Stimulated activated CD8-positive, alpha-beta memory T cell treated with anti-CD3 and anti-CD28 coated beads, Interleukin-12 subunit alpha, Interleukin-12 subunit beta, amount 100 ng/mL, for 24 hours (primary cell): ENCODE data around the gene VMP1.
"Not testable (repeated sequence)": the region's sequence is repeated elsewhere in the genome, so short reads cannot be mapped to it uniquely, and the experiment has no call there.

ENCODE experiments used
- DNase-seq: peaks from one replicate; pipeline ENCODE4 v3.0.0-alpha.2; 2020; ENCODE audit errors: extremely low read depth

The VMP1 gene

DNA sequence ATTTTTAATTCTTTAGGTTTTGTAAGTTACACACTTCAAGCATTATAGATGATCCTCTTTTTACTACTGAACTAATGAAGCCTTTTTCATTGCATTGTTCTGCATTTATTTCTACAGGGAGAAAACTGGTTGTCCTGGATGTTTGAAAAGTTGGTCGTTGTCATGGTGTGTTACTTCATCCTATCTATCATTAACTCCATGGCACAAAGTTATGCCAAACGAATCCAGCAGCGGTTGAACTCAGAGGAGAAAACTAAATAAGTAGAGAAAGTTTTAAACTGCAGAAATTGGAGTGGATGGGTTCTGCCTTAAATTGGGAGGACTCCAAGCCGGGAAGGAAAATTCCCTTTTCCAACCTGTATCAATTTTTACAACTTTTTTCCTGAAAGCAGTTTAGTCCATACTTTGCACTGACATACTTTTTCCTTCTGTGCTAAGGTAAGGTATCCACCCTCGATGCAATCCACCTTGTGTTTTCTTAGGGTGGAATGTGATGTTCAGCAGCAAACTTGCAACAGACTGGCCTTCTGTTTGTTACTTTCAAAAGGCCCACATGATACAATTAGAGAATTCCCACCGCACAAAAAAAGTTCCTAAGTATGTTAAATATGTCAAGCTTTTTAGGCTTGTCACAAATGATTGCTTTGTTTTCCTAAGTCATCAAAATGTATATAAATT lies 132.3 kb downstream of the VMP1 start:
- DNase-seq: no peak

DNA sequence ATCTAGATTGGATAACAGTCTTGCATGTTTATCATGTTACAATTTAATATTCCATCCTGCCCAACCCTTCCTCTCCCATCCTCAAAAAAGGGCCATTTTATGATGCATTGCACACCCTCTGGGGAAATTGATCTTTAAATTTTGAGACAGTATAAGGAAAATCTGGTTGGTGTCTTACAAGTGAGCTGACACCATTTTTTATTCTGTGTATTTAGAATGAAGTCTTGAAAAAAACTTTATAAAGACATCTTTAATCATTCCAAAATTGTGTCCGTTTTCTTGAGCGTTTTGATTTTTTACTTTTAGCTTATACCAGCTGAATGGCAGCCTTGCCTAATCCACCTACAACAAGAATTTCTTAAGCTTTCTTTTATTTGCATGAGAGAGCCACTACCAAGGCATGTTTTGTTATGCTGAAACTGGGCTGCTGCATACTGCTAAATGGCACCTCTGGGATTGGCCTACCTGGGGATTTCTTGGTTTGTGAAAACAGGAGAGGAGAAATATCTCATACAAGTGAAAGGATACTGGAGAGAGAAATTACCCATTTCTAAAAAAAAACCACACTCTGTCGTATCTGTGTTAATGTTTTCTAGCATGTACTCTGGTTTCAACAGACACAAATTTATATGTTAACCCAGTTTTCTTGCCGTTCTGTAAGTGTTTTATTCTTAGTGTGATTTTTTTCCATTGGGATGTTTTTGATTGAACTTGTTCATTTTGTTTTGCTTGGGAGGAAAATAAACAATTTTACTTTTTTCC lies 133.1 kb downstream of the VMP1 start:
- DNase-seq: no peak

- DNase-seq: not testable (repeated sequence)
Measured at GRCh38 chr17:59841091-59841881, 133.8 kb downstream of the VMP1 start.

DNA sequence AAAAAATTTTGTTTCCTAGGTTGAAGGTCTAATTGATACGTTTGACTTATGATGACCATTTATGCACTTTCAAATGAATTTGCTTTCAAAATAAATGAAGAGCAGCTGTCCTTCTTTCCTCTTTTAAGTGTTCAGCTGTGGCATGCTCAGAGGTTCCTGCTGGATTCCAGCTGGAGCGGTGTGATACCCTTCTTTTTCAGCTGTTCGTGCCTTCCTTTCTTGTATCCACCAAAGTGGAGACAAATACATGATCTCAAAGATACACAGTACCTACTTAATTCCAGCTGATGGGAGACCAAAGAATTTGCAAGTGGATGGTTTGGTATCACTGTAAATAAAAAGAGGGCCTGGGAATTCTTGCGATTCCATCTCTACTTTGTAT lies 134.4 kb downstream of the VMP1 start:
- DNase-seq: not testable (repeated sequence)

GRCh38 chr17:59842901-59843652 lies 135.6 kb downstream of the VMP1 start:
- DNase-seq: no peak

DNA sequence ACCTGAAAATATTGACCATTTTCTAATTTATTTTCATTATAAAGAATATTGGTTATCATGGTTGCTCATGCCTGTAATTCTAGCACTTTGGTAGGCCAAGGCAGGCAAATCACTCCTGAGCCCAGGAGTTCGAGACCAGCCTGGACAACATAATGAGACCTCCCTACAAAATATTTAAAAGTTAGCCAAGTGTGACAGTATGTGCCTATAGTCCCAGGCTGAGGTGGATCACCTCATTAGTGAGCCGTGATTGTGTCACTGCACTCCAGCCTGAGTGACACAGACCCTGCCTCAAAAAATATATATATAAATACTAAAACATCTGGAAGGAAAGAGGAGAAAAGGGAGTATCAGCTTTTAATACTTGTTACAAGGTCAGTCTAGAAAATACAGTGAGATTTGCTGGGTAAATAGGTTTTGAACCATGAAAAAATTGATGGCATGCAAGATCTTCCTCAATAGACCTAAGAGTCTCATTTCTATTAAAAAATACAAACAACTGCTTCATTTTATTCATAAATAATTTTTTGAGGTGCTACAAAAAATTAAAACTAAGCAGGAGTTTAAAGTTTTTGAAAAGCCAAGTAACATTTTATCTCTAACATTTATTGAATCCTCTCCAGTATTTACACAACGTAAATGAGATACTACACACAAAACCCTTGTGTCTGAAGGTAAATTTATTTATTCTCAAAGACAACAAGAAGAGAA lies 137.6 kb downstream of the VMP1 start:
- no peak for DNase-seq

DNA sequence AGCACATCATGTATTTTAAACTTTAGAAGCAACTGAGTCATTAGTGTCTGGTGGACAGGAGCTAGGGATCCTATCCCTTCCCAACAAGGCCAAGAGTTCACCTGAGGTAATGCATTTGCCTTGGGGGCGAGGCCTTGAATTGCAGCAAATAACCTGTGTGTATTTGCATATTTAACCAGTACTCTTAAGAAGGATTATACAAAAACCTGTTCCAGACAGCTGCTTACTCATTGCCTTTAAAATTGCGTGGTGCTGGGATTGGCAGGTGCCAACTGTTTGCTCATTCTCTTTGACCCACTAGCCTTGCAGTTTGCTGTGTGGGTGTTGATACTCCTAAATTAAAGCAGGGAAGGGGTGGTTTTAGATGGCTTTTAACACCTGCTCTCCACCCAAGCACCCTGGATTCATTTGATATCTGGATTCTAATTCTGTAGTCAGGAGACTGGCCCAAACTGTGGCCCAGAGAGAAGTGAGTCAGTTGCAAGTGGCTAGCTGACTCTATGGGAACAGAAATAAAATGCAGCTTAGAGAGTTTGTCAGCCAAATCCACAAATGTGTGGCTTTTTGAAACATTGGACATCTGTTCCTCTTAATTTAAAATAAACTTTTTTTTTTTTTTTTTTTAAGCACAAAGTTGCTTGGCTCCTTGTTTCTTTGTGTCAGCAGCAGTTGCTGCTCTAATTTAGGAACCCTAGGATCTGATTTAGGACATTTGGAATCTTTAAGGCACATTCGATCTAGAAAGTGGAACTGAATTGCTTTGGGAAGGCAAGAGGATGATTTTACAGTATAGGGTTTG lies 138.3 kb downstream of the VMP1 start:
- no peak for DNase-seq

DNA sequence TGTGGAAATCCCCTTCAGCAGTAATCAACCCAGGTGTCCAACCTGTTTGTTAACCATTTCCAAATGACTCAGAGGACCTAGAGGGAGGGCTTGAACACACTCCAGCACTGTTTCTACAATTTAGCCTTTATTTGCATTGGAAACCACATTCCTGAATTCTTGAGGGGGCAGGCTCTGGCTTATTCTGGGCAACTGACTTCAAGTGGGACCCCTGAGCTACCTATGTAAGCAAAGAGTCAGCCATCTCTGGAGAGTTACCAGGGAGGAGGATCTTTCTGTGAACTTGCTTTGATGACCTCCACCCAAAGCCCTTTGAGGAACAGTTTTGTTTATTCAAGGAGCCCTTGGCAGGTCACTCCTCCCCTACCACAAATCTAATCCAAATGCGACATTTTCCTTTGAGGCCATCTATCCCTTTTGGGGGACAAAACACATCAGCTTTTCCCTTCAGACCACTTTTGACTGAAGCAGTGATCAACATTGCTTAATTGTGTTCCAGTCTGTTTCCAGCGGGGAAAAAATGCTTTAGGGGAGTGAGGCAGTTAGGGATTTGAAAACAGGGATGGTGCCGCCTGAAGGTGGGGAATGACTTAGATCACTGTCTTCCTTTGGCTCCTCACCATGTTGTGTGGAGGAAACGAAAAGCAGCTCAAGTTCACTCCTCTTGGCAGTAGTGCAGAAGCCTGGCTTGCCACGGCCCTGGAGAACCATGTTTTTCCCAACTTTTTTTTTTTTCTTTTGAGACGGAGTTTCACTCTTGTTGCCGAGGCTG lies 139.1 kb downstream of the VMP1 start:
- DNase-seq: no peak

DNA sequence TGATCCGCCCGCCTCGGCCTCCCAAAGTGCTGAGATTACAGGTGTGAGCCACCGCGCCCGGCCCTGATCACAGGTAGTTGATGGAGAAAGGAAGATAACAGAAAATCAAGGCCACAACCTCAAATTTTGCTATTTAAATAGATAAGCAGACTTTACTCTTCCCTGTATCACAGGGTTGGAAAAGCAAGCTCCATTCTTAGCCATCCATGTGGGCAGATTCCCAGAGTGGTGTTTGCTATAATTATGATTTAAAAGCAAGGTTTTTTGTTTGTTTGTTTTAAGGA lies 140.9 kb downstream of the VMP1 start:
- no peak for DNase-seq

- DNase-seq: no peak
Measured at GRCh38 chr17:59848778-59849177, 141.3 kb downstream of the VMP1 start.

- DNase-seq: not testable (repeated sequence)
Measured at GRCh38 chr17:59850311-59850710, 142.9 kb downstream of the VMP1 start.

- no peak for DNase-seq
Measured at GRCh38 chr17:59851439-59852375, 144.3 kb downstream of the VMP1 start.

DNA sequence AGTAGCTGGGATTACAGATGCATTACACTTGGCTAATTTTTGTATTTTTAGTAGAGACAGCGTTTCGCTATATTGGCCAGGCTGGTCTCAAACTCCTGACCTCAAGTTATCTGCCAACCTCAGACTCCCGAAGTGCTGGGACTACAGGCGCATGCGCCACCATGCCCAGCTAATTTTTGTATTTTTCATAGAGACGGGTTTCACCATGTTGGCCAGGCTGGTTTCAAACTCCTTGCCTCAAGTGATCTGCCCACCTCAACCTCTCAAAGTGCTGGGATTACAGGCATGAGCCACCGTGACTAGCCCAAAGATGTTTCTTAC lies 145.4 kb downstream of the VMP1 start:
- DNase-seq: not testable (repeated sequence)

DNA sequence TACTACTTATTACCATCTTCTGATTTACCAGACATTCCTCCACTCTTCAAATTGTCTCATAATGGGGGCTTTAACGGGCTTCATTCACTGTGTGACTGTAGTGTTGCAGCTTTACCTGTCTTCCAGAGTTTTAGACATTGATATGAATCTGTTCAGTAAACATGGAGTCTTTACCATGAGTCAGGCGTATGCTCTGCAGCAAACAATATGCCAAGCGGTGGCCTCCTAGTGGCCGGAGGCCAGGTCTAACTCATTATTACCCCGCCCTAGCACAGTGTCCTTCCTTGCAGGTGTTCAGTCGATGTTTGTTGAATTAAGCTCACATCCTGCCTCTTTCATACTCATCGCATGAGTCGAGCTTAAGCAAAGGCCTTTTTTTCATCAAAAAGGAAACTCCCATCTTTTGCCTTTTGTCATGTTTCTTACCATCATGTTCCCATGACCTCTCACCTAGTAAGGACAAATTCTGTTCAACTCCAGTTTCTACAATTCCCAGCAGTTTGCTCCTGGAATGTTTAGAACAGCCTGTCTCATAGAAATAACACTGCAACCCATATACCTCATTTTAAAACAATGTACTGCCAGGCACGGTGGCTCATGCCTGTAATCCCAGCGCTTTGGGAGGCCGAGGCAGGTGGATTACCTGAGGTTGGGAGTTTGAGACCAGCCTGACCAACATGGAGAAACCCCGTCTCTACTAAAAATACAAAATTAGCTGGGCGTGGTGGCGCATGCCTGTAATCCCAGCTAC lies 145.9 kb downstream of the VMP1 start:
- no peak for DNase-seq

DNA sequence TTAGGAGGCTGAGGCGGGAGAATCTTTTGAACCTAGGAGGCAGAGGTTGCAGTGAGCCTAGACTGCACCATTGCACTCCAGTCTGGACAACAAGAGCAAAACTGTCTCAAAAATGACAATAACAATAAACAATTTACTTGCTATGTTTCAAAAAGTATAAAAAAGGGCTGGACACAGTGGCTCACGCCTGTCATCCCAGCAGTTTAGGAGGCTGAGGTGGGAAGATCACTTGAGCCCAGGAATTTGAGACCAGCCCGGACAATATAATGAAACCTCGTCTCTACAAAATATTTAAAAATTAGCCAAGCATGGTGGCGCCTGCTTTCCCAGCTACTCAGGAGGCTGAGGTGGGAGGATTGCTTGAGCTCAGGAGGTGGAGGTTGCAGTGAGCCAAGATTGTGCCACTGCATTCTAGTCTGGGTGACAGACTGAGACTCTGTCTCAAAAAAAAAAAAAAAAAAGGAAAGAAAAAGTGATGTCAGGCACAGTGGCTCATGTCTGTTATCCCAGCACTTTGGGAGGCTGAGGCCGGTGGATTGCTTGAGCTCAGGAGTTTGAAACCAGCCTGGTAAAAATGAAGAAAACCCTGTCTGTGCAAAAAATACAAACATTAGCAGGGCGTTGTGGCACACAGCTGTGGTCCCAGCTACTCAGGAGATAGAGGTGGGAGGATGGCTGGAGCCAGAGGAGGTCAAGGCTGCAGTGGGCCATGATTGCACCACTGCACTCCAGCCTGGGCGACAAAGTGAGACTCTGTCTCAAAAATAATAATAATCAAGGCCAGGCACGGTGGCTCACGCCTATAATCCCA lies 146.7 kb downstream of the VMP1 start:
- DNase-seq: not testable (repeated sequence)

DNA sequence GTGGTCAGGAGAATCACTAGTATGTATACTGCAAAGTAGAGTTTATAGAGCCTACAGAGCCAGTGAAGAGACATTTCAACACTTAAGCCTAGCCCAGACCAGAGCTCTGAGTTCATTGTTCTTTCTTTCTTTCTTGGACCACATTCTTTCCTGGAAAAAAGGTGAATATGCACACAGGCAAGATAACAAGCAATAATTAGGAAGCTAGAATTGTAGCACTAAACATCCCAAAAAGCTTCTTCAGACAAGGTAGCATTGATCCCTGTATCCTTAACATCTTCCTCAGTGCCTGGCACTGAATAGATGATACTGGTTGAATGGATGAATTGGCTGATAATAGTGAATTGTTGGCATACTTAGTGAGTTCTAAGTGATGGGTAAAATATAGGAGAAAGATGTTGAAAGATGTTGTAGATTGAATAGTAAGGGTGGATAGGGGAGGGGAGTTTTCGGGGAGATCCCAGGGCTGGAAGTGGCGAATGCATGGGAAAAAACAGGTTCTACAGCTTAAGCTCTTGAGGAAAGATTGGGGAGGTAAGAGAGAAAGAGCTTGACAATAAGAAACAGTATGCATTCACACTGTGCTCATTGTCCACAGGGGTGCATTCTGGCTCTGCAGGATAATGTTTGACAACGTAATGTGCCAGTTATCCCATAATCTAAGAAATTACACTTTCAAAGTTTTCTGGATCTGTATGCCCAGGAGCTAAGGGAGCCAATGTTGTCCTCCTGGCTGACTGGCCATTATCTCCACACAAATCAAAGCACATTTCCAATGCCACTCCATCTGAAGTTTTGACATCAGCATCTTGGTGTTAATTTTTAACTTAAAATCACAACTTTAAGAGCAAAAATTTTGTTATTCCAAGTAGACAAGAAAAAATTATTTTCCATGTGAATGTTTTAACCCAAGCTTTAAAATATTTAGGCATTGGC lies 149.7 kb downstream of the VMP1 start:
- no peak for DNase-seq
